Subcutaneous abdominal adipose tissue (tissue), 5 donors: ENCODE results near the gene IRF4.

Experiments
- H3K27ac ChIP-seq: one replicate; pipeline ENCODE4 v1.7.0; 2013; ENCODE audit warnings: low read depth, mild to moderate bottlenecking, inconsistent platforms, low read length, moderate library complexity
- H3K27me3 ChIP-seq, 5 donors: one replicate each; pipeline ENCODE4 v1.7.0; 2013; ENCODE audit warnings: low read length in 5 of 5, inconsistent platforms in 1 of 5; ENCODE audit not compliant: control insufficient read depth in 5 of 5, insufficient read depth in 4 of 5
- H3K36me3 ChIP-seq, 5 donors: one replicate each; pipeline ENCODE4 v1.7.0; 2013; ENCODE audit warnings: low read length in 5 of 5; ENCODE audit not compliant: control insufficient read depth in 5 of 5, insufficient read depth in 5 of 5
- H3K4me1 ChIP-seq, 5 donors: one replicate each; pipeline ENCODE4 v1.7.0; 2013; ENCODE audit warnings: low read length in 5 of 5, mild to moderate bottlenecking in 3 of 5, moderate library complexity in 1 of 5; ENCODE audit not compliant: control insufficient read depth in 5 of 5, insufficient read depth in 5 of 5
- H3K4me3 ChIP-seq, 5 donors: one replicate each; pipeline ENCODE4 v1.7.0; 2013; ENCODE audit warnings: low read length in 5 of 5, low read depth in 1 of 5
- H3K9ac ChIP-seq, 5 donors: one replicate each; pipeline ENCODE4 v1.7.0; 2013; ENCODE audit warnings: low read length in 5 of 5, mild to moderate bottlenecking in 4 of 5, moderate library complexity in 3 of 5
- H3K9me3 ChIP-seq, 5 donors: one replicate each; pipeline ENCODE4 v1.7.0; 2013; ENCODE audit warnings: low read length in 5 of 5; ENCODE audit not compliant: control insufficient read depth in 5 of 5
- donor health status: healthy.
- donor health status: healthy.
- donor health status: healthy.
- donor health status: healthy.
- donor health status: healthy.

Gene IRF4

DNA sequence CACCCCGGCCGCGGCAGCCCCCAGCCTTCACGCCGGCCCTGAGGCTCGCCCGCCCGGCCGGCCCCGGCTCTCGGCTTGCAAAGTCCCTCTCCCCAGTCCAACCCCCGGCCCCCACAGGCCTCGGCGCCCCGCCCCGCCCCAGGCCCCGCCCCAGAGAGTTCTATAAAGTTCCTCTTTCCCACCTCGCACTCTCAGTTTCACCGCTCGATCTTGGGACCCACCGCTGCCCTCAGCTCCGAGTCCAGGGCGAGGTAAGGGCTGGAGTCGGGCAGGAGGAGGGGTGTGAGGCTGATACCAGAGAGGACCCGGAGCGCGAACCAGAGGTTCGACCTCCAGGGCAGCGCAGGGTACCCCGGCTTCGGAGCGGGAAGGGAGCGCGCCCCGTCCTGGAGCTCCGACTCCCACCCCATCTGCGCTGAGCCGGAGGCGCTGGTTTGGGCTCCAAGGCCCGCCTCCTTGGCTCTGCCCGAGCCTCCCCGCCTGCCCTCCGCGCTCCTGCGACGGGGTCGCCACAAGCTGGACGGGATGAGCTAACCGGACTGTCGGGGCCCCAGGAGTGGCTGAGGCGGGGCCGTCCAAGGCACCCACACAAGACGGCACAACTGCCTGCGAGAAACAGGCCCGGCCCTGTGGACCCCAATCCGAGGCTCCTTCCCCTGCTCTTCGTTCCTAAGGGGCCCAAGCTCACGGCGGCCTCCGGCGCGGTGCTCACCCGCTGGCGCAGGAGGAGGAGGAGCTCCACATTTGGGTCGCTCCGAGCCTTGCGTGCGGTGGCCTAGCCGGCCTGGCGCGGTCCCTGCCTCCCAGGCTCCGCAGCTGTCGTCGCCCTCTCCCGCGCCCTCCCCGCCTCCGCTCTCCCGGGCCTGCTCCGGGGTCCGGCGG lies at the start of gene IRF4:
Gene IRF4, plus strand, starts transcription at position 194 of the 882 bp plus-strand sequence. CDS start 1,401 bp downstream, outside the sequence.
- Histone ChIP-seq H3K9ac (peak within 1 kb of the TSS in 4 of 5 donors; percentile 24 to 51 (median 37)), H3K27ac (no peak within 1 kb of the TSS), H3K36me3 (peaks cover 0 to 3% (median 0%) of the 10 kb centered on the region in 5 donors)

DNA sequence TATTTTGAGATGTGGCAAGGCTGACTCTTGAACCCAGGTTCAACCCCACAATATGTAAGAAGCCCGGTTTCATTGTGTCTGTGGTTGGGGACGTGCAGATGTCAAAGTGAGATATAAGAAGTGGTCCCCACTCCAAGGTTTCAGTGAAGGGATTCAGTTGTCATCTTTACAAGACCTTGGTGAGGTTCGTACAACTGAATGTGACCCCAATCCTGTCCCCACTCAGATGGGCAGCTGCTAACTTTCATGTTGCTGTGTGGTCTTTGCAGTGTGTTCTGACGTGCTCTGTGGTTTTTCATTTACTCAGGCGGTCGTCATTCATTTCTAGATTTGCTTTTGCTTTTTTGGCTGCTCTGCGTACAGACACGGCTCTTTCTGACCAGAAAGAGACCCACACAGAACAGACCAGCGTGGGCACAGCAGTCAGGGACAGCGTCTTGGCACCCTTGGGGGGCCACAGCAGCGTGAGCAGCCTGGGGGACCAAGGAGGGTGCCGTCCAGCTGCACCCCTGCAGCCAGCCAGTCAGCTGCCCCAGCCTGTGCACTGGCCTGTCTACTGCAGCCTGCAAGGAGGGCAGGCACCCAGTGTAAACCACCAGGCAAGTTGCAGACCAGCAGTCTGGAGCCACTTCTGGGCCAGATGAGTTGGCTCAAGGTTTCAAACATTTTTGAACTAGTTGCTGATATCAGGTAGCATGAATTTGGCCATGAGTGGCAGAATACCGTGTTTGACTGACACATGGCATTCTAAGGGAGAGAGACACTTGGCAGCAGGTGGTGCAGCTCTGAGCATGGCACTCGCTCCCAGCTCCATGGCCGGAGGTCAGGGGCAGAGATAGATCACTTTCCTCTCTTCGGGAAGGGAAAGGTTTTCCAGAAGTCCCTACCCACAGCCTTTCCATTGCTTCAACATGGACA lies 49.4 kb upstream of the IRF4 start:
- Histone ChIP-seq H3K9me3 (no peaks in the 10 kb centered on the region), H3K36me3 (peaks cover 0 to 25% (median 5%) of the 10 kb centered on the region in 5 donors), H3K27ac (no peak overlapping the region), H3K4me1 (peaks cover 4 to 42% (median 33%) of the 10 kb centered on the region in 5 donors), H3K4me3 (no peak overlapping the region), H3K27me3 (no peaks in the 10 kb centered on the region), H3K9ac (no peak overlapping the region)

More for the DNA sequence above, at the start of gene IRF4:
- peak within 1 kb of the TSS; percentile 61 to 76 (median 66) for H3K4me3 ChIP-seq
- H3K27me3 ChIP-seq = peaks cover 11 to 51% (median 26%) of the 10 kb centered on the region in 5 donors
- H3K4me1 ChIP-seq = peaks cover 2 to 50% (median 49%) of the 10 kb centered on the region in 5 donors
- no peaks in the 10 kb centered on the region for H3K9me3 ChIP-seq

- H3K9ac ChIP-seq = no peak overlapping the region
- H3K4me3 ChIP-seq = no peak overlapping the region
- H3K27ac ChIP-seq = no peak overlapping the region
- no peaks in the 10 kb centered on the region for H3K27me3 ChIP-seq
- peaks cover 0 to 31% (median 7%) of the 10 kb centered on the region in 5 donors for H3K36me3 ChIP-seq
- peaks cover 4 to 38% (median 28%) of the 10 kb centered on the region in 5 donors for H3K4me1 ChIP-seq
- H3K9me3 ChIP-seq = no peaks in the 10 kb centered on the region
Measured at GRCh38 chr6:342832-343179, 48.7 kb upstream of the IRF4 start.

DNA sequence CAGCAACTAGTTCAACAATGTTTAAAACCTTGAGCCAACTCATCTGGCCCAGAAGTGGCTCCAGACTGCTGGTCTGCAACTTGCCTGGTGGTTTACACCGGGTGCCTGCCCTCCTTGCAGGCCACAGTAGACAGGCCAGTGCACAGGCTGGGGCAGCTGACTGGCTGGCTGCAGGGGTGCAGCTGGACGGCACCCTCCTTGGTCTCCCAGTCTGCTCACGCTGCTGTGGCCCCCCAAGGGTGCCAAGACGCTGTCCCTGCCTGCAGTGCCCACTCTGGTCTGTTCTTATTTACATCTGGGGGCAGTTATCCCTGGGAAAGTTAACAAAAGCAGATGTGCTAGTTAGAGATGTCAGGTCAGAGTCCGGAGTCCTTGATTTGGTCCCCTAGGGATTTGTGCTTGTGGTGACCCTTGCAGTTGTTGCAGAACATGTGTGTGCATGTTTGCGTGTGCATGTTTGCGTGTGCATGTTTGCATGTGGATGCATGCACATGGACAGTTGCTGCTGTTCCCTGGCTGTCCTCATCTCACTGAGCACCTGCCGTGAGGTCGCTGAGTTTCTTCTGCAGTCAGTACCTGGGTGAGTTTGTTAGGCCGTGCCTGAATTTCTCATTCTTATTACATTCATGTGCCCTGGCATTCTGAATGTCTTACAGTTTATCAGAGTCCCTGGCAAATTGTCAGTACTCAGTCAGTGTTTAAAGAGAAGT lies 48.2 kb upstream of the IRF4 start:
- H3K9me3 ChIP-seq = no peaks in the 10 kb centered on the region
- H3K36me3 ChIP-seq = peaks cover 0 to 37% (median 13%) of the 10 kb centered on the region in 5 donors
- no peak overlapping the region for H3K4me3 ChIP-seq
- H3K9ac ChIP-seq = no peak overlapping the region
- H3K27me3 ChIP-seq = no peaks in the 10 kb centered on the region
- no peak overlapping the region for H3K27ac ChIP-seq
- H3K4me1 ChIP-seq = peaks cover 4 to 38% (median 28%) of the 10 kb centered on the region in 5 donors

DNA sequence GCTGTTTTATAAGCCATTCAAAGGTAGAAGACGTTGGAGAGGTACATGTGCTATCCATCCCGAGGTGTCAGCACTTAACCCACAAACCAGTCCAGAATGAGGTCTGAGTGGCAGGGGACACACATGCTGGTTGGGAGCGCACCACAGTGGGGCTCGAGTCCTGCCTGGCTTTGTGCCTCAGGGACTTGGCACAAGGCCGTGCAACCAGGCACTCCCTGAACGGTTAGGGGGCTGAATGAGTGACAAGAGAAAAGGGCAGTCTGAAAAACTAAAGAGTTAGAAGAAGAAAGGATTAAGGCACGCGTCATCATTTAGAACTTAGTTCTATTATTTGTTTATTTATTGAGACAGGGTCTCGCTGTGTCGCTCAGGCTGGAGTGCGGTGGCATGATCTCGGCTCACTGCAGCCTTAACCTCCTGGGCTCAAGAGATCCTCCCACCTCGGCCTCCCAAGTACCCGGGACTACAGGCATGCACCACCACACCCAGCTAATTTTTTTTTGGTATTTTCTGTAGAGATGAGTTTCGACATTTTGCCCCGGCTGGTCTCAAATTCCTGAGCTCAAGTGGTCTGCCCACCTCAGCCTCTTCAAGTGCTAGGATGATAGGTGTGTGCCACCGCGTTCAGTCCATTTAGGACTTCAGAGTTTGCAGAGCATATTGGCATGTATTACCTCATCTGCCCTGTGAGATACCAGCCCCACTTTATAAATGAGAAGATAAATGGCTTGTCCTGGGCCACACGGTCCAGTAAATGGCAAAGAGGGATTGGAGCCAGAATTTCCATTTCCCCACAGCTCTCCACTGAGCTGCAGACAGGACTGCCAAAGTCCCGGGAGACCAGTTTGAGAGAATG lies 47.4 kb upstream of the IRF4 start:
- Histone ChIP-seq H3K36me3 (peaks cover 0 to 45% (median 21%) of the 10 kb centered on the region in 5 donors), H3K4me3 (no peak overlapping the region), H3K9me3 (no peaks in the 10 kb centered on the region), H3K4me1 (peaks cover 4 to 32% (median 22%) of the 10 kb centered on the region in 5 donors), H3K27me3 (no peaks in the 10 kb centered on the region), H3K27ac (no peak overlapping the region), H3K9ac (no peak overlapping the region)

DNA sequence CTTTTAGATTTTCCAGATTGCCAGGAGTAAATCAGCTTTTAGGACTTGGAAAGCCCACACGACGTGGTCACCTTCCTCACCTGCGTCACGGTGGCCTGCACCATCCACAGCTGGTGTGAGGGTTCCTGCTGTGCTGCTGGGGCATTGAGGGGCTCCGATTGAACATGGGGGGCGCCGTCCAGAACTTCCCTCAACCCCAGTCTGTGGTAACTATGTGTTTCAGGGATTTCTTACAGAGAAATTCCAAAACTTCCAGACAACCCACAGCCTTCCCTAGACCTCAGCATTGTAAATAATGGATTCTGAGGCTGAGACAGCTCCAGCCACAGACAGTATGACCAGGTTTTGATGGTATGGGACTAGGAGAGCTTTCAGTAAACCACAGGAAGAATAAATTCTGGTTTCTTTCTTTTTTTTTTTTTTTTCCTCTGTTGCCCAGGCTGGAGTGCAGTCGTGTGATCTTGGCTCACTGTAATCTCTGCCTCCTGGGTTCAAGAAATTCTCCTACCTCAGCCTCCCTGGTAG lies 46.7 kb upstream of the IRF4 start:
- Histone ChIP-seq H3K9ac (no peak overlapping the region), H3K4me1 (peaks cover 6 to 32% (median 22%) of the 10 kb centered on the region in 5 donors), H3K9me3 (no peaks in the 10 kb centered on the region), H3K27me3 (no peaks in the 10 kb centered on the region), H3K27ac (no peak overlapping the region), H3K36me3 (peaks cover 0 to 52% (median 28%) of the 10 kb centered on the region in 5 donors), H3K4me3 (no peak overlapping the region)

DNA sequence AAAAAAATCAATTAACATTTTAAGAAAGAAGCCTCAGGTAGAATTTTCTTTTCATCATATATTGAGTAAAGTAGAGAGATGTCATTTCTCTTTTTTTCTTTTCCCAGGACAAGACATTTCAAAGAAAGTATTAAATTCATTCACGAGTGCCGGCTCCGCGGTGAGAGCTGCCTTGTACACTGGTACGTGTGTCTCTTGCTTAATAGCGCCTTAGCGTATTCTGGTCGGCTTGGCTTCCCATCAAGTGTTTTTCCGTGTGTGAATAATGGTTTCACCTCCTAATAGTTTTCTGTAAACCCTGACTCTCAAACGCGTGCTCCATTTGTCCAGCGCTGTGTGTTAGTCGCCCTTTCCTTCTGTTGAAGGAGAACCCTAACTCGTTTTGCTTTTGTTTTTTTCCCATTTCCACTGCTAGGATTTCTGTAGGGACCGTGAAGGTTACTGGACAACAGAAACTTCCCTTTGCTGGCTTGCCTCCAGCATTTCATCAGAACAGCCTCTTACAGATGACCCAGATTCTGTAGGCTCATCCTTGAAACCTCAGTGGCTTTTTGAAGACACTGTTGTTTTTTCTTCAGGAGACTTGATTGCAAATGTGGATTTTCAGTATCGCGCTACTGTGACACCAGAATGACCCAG lies 45.7 kb upstream of the IRF4 start:
- Histone ChIP-seq H3K9me3 (no peaks in the 10 kb centered on the region), H3K27me3 (no peaks in the 10 kb centered on the region), H3K27ac (no peak overlapping the region), H3K36me3 (peaks cover 0 to 58% (median 34%) of the 10 kb centered on the region in 5 donors), H3K4me1 (peaks cover 6 to 28% (median 19%) of the 10 kb centered on the region in 5 donors), H3K9ac (no peak overlapping the region), H3K4me3 (no peak overlapping the region)

DNA sequence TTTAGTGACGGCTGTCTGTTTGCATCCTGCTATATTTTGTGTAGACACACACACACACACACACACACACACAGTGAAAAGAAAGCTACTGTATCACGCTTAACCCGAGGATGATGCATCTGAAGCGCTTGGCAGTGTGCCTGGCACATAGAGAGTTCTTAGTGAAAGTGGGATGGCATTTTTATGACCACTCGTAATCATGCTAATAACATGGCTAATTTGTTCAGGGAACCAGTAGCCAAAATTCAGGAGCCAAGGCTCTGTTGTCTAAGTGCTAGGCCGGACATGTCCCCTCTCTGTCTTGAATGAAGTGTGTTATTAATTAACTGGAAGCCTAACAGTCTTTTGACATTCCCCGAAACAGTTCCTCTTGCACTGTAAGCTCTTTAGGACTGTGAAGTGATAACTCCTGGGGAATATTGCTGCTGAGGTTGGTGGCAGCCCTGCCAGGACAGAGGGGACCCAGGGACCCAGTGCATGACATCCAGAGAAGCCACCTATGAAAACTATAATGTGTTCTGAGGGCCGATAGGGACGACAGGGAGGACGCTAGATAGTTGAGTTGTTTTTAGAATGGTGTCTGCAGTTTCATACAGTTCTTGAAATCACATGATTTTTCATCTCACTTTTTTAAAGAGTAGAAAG lies 45.0 kb upstream of the IRF4 start:
- Histone ChIP-seq H3K27ac (no peak overlapping the region), H3K4me3 (no peak overlapping the region), H3K27me3 (no peaks in the 10 kb centered on the region), H3K36me3 (peaks cover 0 to 59% (median 37%) of the 10 kb centered on the region in 5 donors), H3K9ac (no peak overlapping the region), H3K9me3 (no peaks in the 10 kb centered on the region), H3K4me1 (peaks cover 8 to 21% (median 16%) of the 10 kb centered on the region in 5 donors)
